Stimulated activated CD4-positive, alpha-beta T cell treated with anti-CD3 and anti-CD28 coated beads, TNF-alpha, amount 100 ng/mL, for 4 hours (primary cell): ENCODE results near the gene AKNA.

ENCODE experiments used
- DNase-seq, 3 experiments: peaks; one replicate each; pipeline ENCODE4 v3.0.0-alpha.2; 2020; ENCODE audit warnings: low read depth in 3 of 3

AKNA gene

GRCh38 chr9:114319147-114319546, 68.6 kb downstream of the AKNA start:
- DNase-seq, result no peak

GRCh38 chr9:114318416-114318815, 69.4 kb downstream of the AKNA start:
- no peak for DNase-seq

- no peak for DNase-seq
Observed at GRCh38 chr9:114317665-114318357, 70.0 kb downstream of the AKNA start.

- DNase-seq, result no peak
Observed at GRCh38 chr9:114316605-114317230, 71.1 kb downstream of the AKNA start.

GRCh38 chr9:114315723-114316363, 71.9 kb downstream of the AKNA start:
- DNase-seq, result no peak

- no peak for DNase-seq
Observed at GRCh38 chr9:114314881-114315722, 72.7 kb downstream of the AKNA start.

GRCh38 chr9:114314256-114314867, 73.4 kb downstream of the AKNA start:
- DNase-seq, result no peak

GRCh38 chr9:114313186-114313585, 74.6 kb downstream of the AKNA start:
- no peak for DNase-seq

- no peak for DNase-seq
Observed at GRCh38 chr9:114312513-114312875, 75.3 kb downstream of the AKNA start.

- DNase-seq, result no peak
Observed at GRCh38 chr9:114311571-114312512, 75.9 kb downstream of the AKNA start.

- no peak for DNase-seq
Observed at GRCh38 chr9:114310471-114311450, 77.0 kb downstream of the AKNA start.

- no peak for DNase-seq
Observed at GRCh38 chr9:114309096-114309495, 78.7 kb downstream of the AKNA start.

- no peak for DNase-seq
Observed at GRCh38 chr9:114308361-114308950, 79.3 kb downstream of the AKNA start.

GRCh38 chr9:114307899-114308267, 79.9 kb downstream of the AKNA start:
- DNase-seq, result no peak

- DNase-seq, result no peak
Observed at GRCh38 chr9:114304416-114305188, 83.2 kb downstream of the AKNA start.

- DNase-seq, result no peak
Observed at GRCh38 chr9:114303977-114304376, 83.8 kb downstream of the AKNA start.

GRCh38 chr9:114303571-114303970, 84.2 kb downstream of the AKNA start:
- DNase-seq, result no peak

GRCh38 chr9:114302727-114303126, 85.1 kb downstream of the AKNA start:
- DNase-seq, result no peak
